Upper lobe of left lung (tissue), 6 donors: ENCODE data around the gene USP6NL. TPM values are rescaled to one million over a fixed set of nuclear protein-coding genes. Genes with fewer than 3 reads are reported as not detected.

ENCODE experiments used
- ATAC-seq, 2 donors: fragments of 200-7000 bp; cut with Tn5 transposase; one replicate each; pipeline ENCODE4 v1.9.1; 2022; ENCODE audit warnings: mild to moderate bottlenecking in 2 of 2, moderate library complexity in 2 of 2; ENCODE audit not compliant: low FRiP score in 2 of 2
- DNase-seq, 2 donors: peaks; one replicate each; pipeline ENCODE4 v3.0.0-alpha.2; 2019 to 2020
- H3K27ac ChIP-seq, 4 donors: fragments of 200-600 bp; sonication (generic); one replicate each; pipeline ENCODE4 v1.5.1; 2016 to 2019
- H3K27me3 ChIP-seq, 4 donors: fragments of 200-600 bp; sonication (generic); one replicate each; pipeline ENCODE4 v1.5.1; 2017 to 2019
- H3K36me3 ChIP-seq, 4 donors: fragments of 200-600 bp; sonication (generic); one replicate each; pipeline ENCODE4 v1.5.1; 2016 to 2019
- H3K4me1 ChIP-seq, 4 donors: fragments of 200-600 bp; sonication (generic); one replicate each; pipeline ENCODE4 v1.5.1; 2018 to 2019
- H3K4me3 ChIP-seq, 4 donors: fragments of 200-600 bp; sonication (generic); one replicate each; pipeline ENCODE4 v1.5.1; 2017 to 2019; ENCODE audit warnings: mild to moderate bottlenecking in 2 of 4, moderate library complexity in 1 of 4
- H3K9me3 ChIP-seq, 4 donors: fragments of 200-600 bp; sonication (generic); one replicate each; pipeline ENCODE4 v1.5.1; 2018 to 2019
- EP300 ChIP-seq, 4 donors: sonication (generic); formaldehyde crosslinking; IDR thresholded peaks; one replicate each; pipeline ENCODE4 v1.5.1; 2017; ENCODE audit warnings: antibody characterized with exemption in 4 of 4, control low read depth in 2 of 4
- POLR2A ChIP-seq, 4 donors: fragments of 450-650 bp; IDR thresholded peaks; one replicate each; pipeline ENCODE4 v1.5.1; 2016 to 2017; ENCODE audit warnings: antibody characterized with exemption in 4 of 4, mild to moderate bottlenecking in 2 of 4
- POLR2AphosphoS5 ChIP-seq, 2 donors: sonication (generic); formaldehyde crosslinking; IDR thresholded peaks; one replicate each; pipeline ENCODE4 v1.5.1; 2017; ENCODE audit warnings: antibody characterized with exemption in 2 of 2
- WGBS, 2 donors: methylation state at CpG; one replicate each; pipeline ENCODE4 v1.1.5; 2017 to 2018; 5-methylcytosine and 5-hydroxymethylcytosine counted together
- total RNA-seq, 6 donors: library from RNA; depleted of rRNA in 4 of 6; stranded (reverse); fragments of >200 nt in 4 of 6; gene quantifications; one replicate each; pipeline versions ENCODE4 v1.1.0 to v1.2.1, GENCODE V29; 2016 to 2021
- TF ChIP-seq, protein P1 (sequence below), 6 experiments: fragments of 450-650 bp in 4 of 6; fragments of 200-600 bp in 2 of 6; sonication (generic) in 2 of 6; IDR thresholded peaks; one replicate each; pipeline ENCODE4 v1.5.1; 2016 to 2019; ENCODE audit warnings: antibody characterized with exemption in 6 of 6
- donor health status: DM: no; HTN: no; CAD: no; lungs with moderate emphysema.
- donor health status: DM: no; HTN: yes; CAD: no; lungs with severe emphysema.

The USP6NL gene
- total RNA-seq, 6 donors from 2014 or later = 16.4 to 28.6 (median 21.8) TPM

DNA sequence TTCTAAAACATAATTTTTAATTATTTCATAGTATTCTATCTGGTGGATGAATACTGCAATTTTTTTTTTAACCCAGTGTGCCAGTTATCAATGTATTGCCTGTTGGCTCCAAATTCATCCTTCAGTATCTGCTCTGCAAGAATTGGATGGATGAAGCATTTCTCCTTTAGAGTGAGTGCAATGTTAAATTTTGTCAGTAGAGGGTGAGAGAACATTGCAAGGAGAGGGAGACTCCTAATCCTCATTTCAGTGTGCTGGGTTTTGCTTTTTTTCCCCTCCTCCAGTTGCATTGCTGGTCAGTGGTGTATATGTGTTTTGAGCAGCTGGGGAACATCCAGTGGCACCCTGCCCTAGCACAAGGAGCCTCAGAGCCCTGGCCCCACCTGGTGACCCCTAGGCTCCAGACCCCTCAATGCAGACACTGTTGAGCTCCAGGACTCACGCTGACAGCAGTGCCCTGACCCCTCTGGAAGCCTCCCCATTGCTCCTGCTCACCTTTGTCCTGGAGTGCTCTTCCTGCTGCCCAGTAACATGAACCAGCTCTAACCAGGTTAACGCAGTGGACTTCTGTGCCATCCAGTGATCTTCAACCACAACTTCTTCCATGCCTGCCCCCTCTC, 199.4 kb downstream of the USP6NL start:
- no peak for TF ChIP-seq POLR2AphosphoS5 (IDR thresholded peaks at IDR 0.05)
- TF ChIP-seq POLR2A (IDR thresholded peaks at IDR 0.05) = no peak
- TF ChIP-seq EP300 (IDR thresholded peaks at IDR 0.05) = no peak
- TF ChIP-seq, protein P1, sequence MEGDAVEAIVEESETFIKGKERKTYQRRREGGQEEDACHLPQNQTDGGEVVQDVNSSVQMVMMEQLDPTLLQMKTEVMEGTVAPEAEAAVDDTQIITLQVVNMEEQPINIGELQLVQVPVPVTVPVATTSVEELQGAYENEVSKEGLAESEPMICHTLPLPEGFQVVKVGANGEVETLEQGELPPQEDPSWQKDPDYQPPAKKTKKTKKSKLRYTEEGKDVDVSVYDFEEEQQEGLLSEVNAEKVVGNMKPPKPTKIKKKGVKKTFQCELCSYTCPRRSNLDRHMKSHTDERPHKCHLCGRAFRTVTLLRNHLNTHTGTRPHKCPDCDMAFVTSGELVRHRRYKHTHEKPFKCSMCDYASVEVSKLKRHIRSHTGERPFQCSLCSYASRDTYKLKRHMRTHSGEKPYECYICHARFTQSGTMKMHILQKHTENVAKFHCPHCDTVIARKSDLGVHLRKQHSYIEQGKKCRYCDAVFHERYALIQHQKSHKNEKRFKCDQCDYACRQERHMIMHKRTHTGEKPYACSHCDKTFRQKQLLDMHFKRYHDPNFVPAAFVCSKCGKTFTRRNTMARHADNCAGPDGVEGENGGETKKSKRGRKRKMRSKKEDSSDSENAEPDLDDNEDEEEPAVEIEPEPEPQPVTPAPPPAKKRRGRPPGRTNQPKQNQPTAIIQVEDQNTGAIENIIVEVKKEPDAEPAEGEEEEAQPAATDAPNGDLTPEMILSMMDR (IDR thresholded peaks at IDR 0.05) = no peak
- DNase-seq = no peak
- peak in 1 of 2 donors; percentile 24 for ATAC-seq
- 86 to 96% methylated on average over 2 of the region's 2 CpGs for WGBS, 2 donors
- Histone ChIP-seq H3K36me3 (no peaks in the 10 kb centered on the region), H3K4me1 (no peaks in the 10 kb centered on the region), H3K9me3 (peaks cover 0 to 12% (median 4%) of the 10 kb centered on the region in 4 donors), H3K27me3 (no peaks in the 10 kb centered on the region), H3K4me3 (no peak overlapping the region), H3K27ac (no peak overlapping the region)

DNA sequence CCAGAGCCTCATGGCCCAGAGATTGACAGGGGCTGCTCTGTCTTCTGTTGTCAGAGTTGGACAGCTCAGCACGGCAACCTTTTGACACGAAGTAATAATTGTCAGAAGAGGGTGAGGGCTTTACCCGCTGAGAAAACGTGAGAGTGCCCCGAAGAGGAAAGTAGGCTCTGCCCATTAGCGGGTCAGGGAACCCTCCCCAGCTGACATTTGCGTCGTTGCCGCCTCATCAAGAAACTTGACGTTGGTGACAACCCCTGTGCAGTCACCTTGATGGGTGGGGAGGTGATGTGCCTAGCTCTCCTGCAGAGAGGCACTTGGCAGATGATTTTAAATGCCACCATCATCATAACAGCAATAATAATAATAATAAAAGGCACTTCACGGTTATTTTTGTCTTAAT, 202.1 kb downstream of the USP6NL start:
- WGBS, 2 donors = 63 to 77% methylated on average over 11 of the region's 11 CpGs
- Histone ChIP-seq H3K36me3 (no peaks in the 10 kb centered on the region), H3K27me3 (no peaks in the 10 kb centered on the region), H3K4me3 (no peak overlapping the region), H3K4me1 (no peaks in the 10 kb centered on the region), H3K27ac (no peak overlapping the region), H3K9me3 (peaks cover 0 to 12% (median 4%) of the 10 kb centered on the region in 4 donors)
- TF ChIP-seq POLR2A (IDR thresholded peaks at IDR 0.05) (no peak), POLR2AphosphoS5 (IDR thresholded peaks at IDR 0.05) (no peak), EP300 (IDR thresholded peaks at IDR 0.05) (no peak)
- TF ChIP-seq, protein P1 (IDR thresholded peaks at IDR 0.05) = no peak
- DNase-seq = no peak
- no peak for ATAC-seq

DNA sequence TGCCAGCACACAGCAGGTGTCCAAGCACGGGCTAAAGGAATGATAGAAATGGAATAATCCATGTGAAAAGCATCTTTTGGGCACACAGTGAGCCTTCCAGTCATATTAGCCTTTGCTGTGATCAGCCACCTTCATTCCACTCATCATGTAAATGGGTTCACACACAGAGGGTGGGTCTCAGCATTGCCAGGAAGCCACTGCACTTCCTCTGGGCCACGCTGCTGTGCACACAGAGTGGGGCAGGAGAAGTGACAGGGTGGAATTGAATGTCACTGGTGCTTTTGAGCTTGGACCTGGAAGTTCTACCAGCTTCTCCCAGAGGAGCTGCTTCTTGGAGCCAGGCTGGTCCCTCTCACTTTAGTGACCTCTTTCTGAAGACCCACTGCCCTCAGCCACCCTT, 203.5 kb downstream of the USP6NL start:
- WGBS, 2 donors = 81 to 85% methylated on average over 1 to 2 of the region's 2 CpGs

DNA sequence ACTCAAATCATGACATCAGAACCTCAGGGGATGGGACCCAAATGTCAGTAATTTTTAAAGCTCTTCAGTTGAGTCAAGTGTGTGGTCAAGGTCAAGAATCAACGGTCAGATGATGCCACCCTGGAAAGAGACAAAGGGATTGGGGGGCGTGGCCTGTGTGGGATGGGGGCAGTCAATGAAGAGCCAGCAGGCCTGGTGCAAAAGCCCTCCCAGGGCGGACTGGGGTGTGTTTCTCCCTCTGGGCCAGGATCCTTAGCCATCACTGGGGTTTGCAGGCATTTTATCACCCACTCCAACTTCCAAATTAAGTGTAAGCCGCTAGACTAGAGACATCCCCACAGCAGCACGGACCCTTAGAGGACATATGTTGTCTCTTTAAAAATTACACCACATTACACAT, 204.7 kb downstream of the USP6NL start:
- Histone ChIP-seq H3K27ac (no peak overlapping the region), H3K9me3 (peaks cover 0 to 5% (median 0%) of the 10 kb centered on the region in 4 donors), H3K4me1 (no peaks in the 10 kb centered on the region), H3K4me3 (no peak overlapping the region), H3K27me3 (no peaks in the 10 kb centered on the region), H3K36me3 (no peaks in the 10 kb centered on the region)
- 88 to 89% methylated on average over 5 of the region's 5 CpGs for WGBS, 2 donors
- ATAC-seq (no peak), DNase-seq (no peak)
- TF ChIP-seq POLR2A (IDR thresholded peaks at IDR 0.05) = no peak
- no peak for TF ChIP-seq POLR2AphosphoS5 (IDR thresholded peaks at IDR 0.05)
- no peak for TF ChIP-seq EP300 (IDR thresholded peaks at IDR 0.05)
- TF ChIP-seq, protein P1 (IDR thresholded peaks at IDR 0.05) = no peak

More for the DNA sequence above, 203.5 kb downstream of the USP6NL start:
- Histone ChIP-seq H3K36me3 (no peaks in the 10 kb centered on the region), H3K27ac (no peak overlapping the region), H3K27me3 (no peaks in the 10 kb centered on the region), H3K9me3 (peaks cover 0 to 12% (median 4%) of the 10 kb centered on the region in 4 donors), H3K4me3 (no peak overlapping the region), H3K4me1 (no peaks in the 10 kb centered on the region)
- ATAC-seq (no peak), DNase-seq (no peak)
- TF ChIP-seq POLR2AphosphoS5 (IDR thresholded peaks at IDR 0.05) = no peak
- no peak for TF ChIP-seq POLR2A (IDR thresholded peaks at IDR 0.05)
- TF ChIP-seq, protein P1 (IDR thresholded peaks at IDR 0.05) = no peak
- no peak for TF ChIP-seq EP300 (IDR thresholded peaks at IDR 0.05)

DNA sequence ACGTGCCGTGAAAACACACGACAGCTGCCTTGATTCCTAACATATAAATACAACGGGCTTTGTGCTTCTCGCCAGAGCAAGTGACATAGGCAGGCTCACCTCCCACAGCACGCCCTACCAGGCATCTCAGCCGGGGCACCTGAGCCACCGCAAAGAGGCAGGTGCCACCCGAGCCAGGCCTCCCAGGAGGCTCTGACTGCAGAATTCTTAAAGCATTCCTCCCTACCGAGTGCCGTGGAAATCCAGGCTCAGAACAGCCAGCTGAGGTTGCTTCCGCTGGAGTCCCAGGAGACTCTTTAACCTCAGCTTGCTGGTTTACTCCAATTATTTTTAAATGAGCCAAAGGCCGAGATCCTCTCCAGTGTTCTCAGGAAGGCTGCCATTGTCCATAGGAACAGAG, 206.5 kb downstream of the USP6NL start:
- Histone ChIP-seq H3K27me3 (no peaks in the 10 kb centered on the region), H3K4me3 (no peak overlapping the region), H3K36me3 (no peaks in the 10 kb centered on the region), H3K9me3 (no peaks in the 10 kb centered on the region), H3K27ac (no peak overlapping the region), H3K4me1 (no peaks in the 10 kb centered on the region)
- TF ChIP-seq POLR2AphosphoS5 (IDR thresholded peaks at IDR 0.05) (no peak), EP300 (IDR thresholded peaks at IDR 0.05) (no peak), POLR2A (IDR thresholded peaks at IDR 0.05) (no peak)
- TF ChIP-seq, protein P1 (IDR thresholded peaks at IDR 0.05) = no peak
- 79 to 87% methylated on average over 13 of the region's 13 CpGs for WGBS, 2 donors
- ATAC-seq (no peak), DNase-seq (no peak)
